Measurements from ENCODE around the gene CDH4.

CDH4 gene

DNA sequence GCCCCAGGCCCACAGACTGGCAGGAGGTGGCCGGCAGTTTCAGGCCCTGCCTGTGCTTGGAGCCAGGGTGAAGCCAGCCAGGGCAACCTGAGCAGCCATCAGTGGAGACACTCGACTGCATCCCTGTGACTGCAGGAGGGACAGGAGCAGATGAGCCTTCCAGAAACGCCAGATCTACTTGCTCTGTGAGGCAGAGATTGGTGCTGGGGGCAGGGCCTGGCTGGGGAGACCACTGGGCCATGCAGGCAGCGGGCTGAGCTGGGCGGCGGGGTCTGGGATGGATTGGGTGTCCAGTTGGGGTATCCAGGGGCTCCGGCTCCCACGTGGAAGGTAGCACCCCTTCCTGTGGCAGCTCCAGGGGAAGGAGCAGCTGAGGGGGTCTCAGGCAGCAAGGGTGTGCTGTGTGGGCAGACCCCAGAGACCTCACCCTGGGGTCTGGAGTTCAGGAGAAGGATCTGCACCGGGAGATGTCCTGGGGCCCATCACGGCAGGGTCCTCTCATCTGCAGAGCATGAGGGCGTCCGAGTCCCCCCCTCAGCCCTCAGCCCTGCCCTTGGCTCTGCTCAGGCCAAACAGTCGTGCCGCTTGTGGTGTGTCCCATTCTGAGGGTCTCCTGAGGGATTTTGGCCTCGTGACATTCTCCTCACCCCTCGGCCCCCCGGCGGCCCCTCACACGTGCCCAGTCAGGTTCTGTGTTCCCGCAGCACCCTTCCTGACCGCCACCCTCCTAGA, 478.7 kb downstream of the CDH4 start:
- DNase-seq (ENCODE audit: low spot score) = no peak

DNA sequence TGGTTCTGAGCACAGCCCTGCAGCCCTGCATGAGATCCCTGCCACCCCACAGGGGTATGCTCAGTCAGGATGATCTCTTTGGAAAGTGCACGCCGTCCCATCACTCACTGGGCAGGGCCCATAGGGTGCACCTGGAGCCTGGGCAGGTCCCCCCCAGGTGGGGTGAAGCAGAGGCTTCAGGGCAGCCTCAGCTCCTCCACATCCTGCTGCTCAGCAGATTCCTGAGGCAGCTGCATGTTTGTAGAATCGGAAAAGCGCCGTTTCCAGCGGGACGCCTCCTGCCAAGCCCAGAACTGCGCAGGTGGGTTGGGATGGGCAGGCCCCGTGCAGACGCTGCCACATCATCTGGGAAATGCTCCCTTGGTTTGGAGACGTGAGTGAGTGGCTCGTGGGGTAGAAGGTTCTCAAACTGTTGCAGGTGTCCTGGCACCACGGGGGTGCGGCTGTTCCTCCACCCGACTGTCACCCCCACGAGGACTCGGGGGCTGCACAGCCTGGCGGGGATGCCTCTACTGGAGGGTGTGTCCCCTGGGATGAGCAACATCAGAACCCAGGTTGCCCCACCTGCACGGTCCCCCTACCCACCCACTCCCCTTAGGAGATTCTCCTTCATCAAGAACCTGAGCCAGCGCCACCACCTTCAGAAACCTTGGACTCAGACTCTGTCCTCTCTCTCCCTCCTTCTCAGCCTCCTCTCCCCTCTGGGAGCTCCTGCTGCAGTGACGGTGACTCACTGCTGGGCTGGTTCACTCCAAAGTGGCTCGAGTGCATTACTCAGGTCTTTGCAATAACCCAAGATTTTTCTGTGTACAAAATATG, 479.5 kb downstream of the CDH4 start:
- DNase-seq (ENCODE audit: low spot score) (no peak), FAIRE-seq (no peak)

More for the DNA sequence above, 478.7 kb downstream of the CDH4 start:
- FAIRE-seq = no peak

DNA sequence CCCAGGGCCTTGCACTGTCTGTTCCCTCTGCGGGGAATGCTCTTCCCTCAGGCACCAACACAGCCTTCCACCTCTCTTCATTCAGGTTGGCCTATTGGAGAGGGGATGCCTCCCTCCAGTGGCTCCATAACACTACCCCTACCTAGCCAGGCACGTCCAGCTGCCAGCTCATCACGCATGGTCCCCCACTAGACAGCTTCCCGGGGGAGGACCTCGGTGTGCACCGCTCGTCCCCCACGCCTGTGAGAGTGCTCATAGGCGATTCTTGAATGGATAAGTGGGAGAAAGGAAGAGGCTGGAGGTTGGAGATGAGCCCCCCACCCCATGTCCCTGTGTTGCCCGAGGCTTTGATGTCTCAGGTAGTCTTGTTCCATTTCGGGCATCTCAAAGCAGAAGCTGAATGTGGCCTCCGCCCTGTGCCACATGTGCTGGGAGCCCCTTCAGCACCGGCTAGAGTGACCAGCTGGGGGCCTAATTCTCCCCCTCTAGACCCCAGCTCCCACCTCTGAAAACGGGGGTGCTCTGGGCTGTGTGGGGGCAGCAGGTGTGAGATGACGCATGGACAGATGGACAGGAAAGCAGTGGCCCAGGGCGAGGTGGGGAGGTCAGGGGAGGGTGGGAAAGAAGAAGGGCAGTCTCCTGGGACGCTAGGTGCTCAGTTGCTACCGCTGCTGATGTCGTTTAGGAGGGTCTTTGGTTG, 480.6 kb downstream of the CDH4 start:
- FAIRE-seq = no peak
- no peak for DNase-seq (ENCODE audit: low spot score)

- FAIRE-seq (no peak), DNase-seq (ENCODE audit: low spot score) (no peak)
Measured at GRCh38 chr20:61733216-61733615, 481.2 kb downstream of the CDH4 start.

DNA sequence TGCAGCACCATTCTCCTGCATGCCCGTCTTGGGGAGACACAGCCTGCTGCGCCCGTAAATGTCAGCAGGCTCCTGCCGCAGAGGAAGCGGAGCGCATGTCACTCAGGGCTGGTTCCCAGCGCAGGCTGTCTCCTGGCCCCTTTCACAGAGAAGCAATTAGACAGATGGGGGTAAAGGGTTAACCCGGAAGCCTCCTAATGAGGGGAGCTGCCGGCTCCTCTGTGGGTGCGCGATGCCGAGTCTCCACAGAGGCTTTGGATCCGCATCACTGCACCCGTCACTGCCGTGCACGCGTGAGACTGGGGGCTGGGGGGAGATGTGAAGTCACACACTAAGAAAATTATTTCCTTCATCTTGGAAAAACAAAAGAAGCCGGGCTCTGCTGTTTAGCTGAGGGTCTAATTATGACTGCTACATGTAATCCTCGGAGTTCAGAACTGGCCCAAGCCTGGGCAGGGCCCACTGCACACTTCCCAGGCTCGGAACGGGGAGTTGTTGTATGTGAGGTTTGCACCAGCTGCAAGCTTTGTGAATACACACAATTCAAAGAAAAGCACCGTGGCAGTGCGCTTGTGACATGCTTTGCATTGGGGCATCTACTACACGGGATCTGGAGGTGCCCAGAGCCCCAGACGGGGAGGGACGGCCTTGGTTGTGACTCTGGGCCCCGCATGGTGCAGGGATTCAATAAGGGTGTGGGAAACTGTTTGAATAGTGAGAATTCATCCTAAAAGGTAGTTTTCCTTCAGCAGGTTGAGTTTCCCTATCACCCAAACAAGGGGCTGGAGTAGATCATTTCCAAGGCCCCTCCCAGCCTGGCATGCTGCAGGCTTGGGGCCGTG, 482.1 kb downstream of the CDH4 start:
- DNase-seq (ENCODE audit: low spot score) = no peak
- no peak for FAIRE-seq

GRCh38 chr20:61734733-61735502, 482.9 kb downstream of the CDH4 start:
- no peak for FAIRE-seq
- DNase-seq (ENCODE audit: low spot score) = no peak

DNA sequence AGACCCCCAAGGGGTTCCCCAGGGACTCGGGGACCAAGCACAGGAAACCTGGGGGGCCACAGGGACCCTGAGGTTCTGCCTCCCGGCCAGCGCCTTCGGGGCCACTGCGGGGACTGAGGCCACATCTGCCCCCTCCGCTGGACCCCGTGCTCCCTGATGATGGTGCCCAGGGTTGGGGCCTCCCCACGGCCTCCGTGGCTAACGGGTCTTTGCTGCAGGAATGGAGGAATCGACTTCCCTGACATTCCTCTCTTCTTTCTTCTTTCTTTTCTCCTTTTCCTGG, 483.4 kb downstream of the CDH4 start:
- FAIRE-seq (no peak), DNase-seq (ENCODE audit: low spot score) (no peak)

- DNase-seq (ENCODE audit: low spot score) (no peak), FAIRE-seq (no peak)
Measured at GRCh38 chr20:61736001-61736635, 484.1 kb downstream of the CDH4 start.

DNA sequence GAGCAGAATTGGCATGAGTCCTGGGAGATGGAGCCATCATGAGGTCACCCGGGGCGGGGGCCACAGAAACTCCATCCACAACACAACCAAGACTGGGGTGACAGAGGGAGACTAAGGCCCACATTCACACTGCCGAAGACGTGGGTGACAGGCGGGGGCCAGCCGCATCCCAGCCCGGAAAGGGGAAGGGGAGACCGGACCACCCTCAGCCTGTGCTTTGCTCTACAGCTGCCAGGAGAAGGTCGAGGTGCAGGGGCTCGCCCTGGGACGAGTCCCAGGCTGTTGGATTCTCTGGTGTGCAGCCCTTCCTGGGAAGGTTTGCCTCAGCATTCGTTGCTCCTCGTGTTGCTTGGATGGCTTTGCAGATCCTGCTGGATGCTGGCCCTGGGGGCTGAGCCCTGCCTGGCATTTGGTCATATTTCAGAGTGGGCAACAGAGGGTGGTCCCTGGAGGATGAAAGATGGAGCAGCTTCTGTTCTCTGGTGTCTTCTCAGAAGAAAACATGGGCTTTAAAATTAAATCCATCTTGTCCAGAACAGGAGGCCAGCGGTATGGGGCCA, 484.8 kb downstream of the CDH4 start:
- FAIRE-seq (no peak), DNase-seq (ENCODE audit: low spot score) (no peak)

DNA sequence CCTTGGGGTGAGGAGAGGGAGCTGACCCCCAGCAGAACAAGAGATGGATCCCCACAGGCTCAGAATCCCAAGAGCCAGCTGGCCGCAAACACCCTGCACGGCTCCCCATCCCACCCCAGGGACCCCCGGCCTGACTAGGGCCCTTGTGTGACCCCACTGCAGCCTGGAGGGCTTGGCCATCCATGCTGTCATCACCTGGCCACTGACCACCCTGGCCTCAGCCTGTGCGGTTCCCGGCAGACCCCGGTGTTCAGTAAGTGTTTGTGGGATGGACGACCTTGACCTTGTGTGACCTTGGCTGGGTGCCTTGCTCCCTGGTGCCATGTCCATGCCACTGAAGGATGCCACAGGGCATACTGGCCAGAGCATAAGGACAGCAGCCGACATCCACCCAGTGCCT, 485.3 kb downstream of the CDH4 start:
- DNase-seq (ENCODE audit: low spot score) (no peak), FAIRE-seq (no peak)

DNA sequence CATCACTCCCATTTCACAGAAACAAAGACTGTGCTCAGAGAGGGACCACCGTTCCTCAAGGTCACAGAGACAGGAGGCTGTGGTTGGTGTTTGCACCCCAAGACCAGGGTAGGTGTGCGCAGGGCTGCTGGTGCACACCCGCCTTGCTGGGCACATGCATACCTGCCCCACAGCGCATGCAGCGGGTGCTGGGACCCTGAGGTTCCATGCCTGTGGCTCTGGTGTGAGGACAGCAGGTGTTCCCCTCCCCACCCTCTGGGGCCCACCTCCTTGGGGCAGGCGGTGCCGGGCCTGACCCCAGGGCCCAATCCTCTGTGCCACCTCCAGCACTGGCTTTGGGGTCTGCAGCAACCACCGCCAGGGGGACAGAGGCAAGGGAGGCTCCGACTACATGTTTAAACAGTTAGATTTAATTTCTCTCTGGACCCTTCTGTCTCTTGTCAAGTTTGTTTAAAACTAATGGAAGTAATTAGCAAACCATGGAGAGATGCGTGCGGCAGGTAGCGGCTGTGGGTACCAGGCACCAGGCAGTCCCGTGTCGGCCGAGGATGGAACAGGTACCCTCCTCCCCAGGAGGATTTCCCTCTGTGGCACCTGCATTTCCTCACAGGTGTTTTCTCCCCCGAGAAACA, 485.9 kb downstream of the CDH4 start:
- DNase-seq (ENCODE audit: low spot score) (no peak), FAIRE-seq (no peak)

- FAIRE-seq (no peak), DNase-seq (ENCODE audit: low spot score) (no peak)
Measured at GRCh38 chr20:61738601-61739069, 486.6 kb downstream of the CDH4 start.

DNA sequence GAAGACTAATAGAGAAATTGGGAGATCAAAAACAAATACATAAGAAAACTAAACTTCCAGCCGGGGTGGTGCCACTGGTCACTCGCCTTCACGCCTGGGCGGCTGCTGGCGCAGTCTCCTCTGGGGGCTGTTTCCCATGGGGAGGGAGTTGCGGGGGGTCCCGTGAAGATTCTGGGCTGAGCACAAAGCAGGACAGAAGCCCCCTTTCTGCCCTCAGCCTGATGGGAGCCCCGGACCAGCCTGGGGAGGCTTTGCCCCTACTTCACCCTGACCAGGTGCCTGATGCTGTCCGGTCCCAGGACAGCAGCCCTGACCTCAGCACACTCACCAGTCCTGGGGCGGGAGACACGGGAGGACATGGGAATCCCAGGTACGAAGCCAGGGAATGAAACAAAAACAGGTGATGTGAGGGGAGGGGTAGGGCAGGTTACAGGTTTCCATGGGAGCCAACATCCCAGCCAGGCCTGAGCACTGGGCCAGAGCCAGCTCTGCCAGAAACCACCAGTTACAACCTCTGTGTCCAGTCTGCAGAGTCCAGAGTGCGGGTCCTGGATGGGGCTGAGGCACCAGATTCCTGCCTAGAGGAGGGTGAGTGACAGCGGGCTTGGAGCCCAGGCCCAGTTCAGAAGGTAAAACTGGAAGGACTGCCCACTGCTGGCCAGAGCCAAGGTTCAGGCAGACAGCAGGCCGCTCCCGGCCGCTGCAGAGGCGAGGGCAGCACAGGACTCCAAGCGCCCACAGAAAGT, 487.2 kb downstream of the CDH4 start:
- DNase-seq (ENCODE audit: low spot score) (no peak), FAIRE-seq (no peak)

- no peak for DNase-seq (ENCODE audit: low spot score)
Measured at GRCh38 chr20:61739832-61740118, 487.7 kb downstream of the CDH4 start.

GRCh38 chr20:61742097-61742825, 490.2 kb downstream of the CDH4 start:
- no peak for DNase-seq (ENCODE audit: low spot score)
- no peak for FAIRE-seq

More at GRCh38 chr20:61739832-61740118, 487.7 kb downstream of the CDH4 start:
- FAIRE-seq = no peak

DNA sequence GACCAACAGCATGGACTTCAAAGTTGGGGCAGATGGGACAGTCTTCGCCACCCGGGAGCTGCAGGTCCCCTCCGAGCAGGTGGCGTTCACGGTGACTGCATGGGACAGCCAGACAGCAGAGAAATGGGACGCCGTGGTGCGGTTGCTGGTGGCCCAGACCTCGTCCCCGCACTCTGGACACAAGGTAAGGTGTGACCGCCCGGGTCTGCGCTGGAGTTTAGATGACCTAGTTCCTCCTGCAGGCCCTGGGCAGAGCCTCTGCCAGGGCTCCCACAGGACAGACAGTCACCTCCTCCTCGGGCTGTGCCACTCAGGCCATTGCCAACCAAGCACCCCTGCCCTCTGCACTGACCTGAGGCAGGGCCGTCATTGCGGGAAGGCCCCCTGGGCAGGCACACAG, 491.5 kb downstream of the CDH4 start:
- FAIRE-seq (no peak), DNase-seq (ENCODE audit: low spot score) (no peak)

DNA sequence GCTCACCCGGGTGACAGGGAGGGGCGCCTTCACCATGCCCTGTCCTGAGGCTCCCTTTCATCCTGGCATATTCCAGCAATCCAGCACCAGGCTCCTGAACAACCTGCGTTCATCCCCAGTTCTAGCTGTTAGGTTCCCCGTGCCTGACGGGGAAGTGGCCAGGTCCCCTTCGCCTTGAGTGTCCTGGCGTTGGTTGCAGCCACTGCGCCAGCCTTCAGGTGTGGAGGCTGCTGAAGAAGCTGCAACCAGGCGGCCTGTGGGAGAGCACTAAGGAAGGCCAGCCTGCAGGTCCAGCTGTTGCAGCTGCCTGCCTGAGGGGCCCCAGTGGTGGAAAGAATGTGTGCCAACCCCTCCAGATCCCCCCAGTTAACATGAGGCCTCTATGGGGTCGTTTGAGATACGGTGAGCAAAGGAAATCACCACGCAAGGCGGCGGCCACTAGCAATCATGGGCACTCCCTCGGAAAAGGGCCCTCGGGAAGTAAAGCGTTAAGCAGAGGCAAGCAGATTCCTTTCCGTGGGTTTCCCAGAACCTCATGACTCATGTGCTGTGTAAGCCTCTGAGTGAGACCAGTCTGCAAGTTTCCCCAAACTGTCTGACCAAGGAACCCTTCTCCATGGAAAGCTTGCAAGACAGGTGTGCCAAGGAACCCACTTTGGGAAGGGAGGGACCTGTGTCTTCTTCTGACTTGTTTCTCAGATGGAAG, 492.8 kb downstream of the CDH4 start:
- DNase-seq (ENCODE audit: low spot score) = no peak
- no peak for FAIRE-seq
